ENCODE data around the gene CEP135.
"Not testable (repeated sequence)": the region's sequence is repeated elsewhere in the genome, so short reads cannot be mapped to it uniquely, and the experiment has no call there.

CEP135 gene

GRCh38 chr4:56008206-56008605 lies 59.5 kb downstream of the CEP135 start:
- DNase-seq (ENCODE audit: low spot score), result no peak

- peak; percentile 45 for DNase-seq (ENCODE audit: low spot score)
Measured at GRCh38 chr4:56026596-56026995, 77.9 kb downstream of the CEP135 start.

GRCh38 chr4:56028165-56028564 lies 79.4 kb downstream of the CEP135 start:
- DNase-seq (ENCODE audit: low spot score), result no peak

- peak; percentile 10 for DNase-seq (ENCODE audit: low spot score)
Measured at GRCh38 chr4:56038487-56039162, 89.9 kb downstream of the CEP135 start.

- DNase-seq (ENCODE audit: low spot score), result no peak
Measured at GRCh38 chr4:56040842-56041241, 92.1 kb downstream of the CEP135 start.

GRCh38 chr4:56042225-56042624 lies 93.5 kb downstream of the CEP135 start:
- no peak for DNase-seq (ENCODE audit: low spot score)

- no peak for DNase-seq (ENCODE audit: low spot score)
Measured at GRCh38 chr4:56048383-56048701, 99.6 kb downstream of the CEP135 start.

- peak; percentile 53 for DNase-seq (ENCODE audit: low spot score)
Measured at GRCh38 chr4:56048702-56049431, 100.1 kb downstream of the CEP135 start.

GRCh38 chr4:56050625-56051024 lies 101.9 kb downstream of the CEP135 start:
- DNase-seq (ENCODE audit: low spot score), result no peak

GRCh38 chr4:56051029-56051709 lies 102.4 kb downstream of the CEP135 start:
- DNase-seq (ENCODE audit: low spot score), result no peak

GRCh38 chr4:56051710-56052075 lies 102.9 kb downstream of the CEP135 start:
- DNase-seq (ENCODE audit: low spot score), result no peak

- DNase-seq (ENCODE audit: low spot score), result no peak
Measured at GRCh38 chr4:56052481-56052880, 103.7 kb downstream of the CEP135 start.

GRCh38 chr4:56052966-56053365 lies 104.2 kb downstream of the CEP135 start:
- no peak for DNase-seq (ENCODE audit: low spot score)

GRCh38 chr4:56055027-56055977 lies 106.6 kb downstream of the CEP135 start:
- DNase-seq (ENCODE audit: low spot score), result no peak

- DNase-seq (ENCODE audit: low spot score), result no peak
Measured at GRCh38 chr4:56055991-56056390, 107.2 kb downstream of the CEP135 start.

- no peak for DNase-seq (ENCODE audit: low spot score)
Measured at GRCh38 chr4:56058555-56058954, 109.8 kb downstream of the CEP135 start.

GRCh38 chr4:56060036-56060435 lies 111.3 kb downstream of the CEP135 start:
- DNase-seq (ENCODE audit: low spot score), result no peak

- DNase-seq (ENCODE audit: low spot score), result no peak
Measured at GRCh38 chr4:56062106-56062505, 113.4 kb downstream of the CEP135 start.

- DNase-seq (ENCODE audit: low spot score), result no peak
Measured at GRCh38 chr4:56062526-56063145, 113.9 kb downstream of the CEP135 start.

- DNase-seq (ENCODE audit: low spot score), result no peak
Measured at GRCh38 chr4:56066493-56066892, 117.7 kb downstream of the CEP135 start.

GRCh38 chr4:56067826-56068225 lies 119.1 kb downstream of the CEP135 start:
- no peak for DNase-seq (ENCODE audit: low spot score)

GRCh38 chr4:56072730-56073129 lies 124.0 kb downstream of the CEP135 start:
- DNase-seq (ENCODE audit: low spot score), result not testable (repeated sequence)

Data from putamen (tissue), 1 donor.